ENCODE results near the gene ZRANB1. TPM values are rescaled to one million over a fixed set of nuclear protein-coding genes. Genes with fewer than 3 reads are reported as not detected.

ZRANB1 gene
- total RNA-seq, 4 donors from 2014 or later, result 10.7 to 18.8 (median 15.5) TPM

DNA sequence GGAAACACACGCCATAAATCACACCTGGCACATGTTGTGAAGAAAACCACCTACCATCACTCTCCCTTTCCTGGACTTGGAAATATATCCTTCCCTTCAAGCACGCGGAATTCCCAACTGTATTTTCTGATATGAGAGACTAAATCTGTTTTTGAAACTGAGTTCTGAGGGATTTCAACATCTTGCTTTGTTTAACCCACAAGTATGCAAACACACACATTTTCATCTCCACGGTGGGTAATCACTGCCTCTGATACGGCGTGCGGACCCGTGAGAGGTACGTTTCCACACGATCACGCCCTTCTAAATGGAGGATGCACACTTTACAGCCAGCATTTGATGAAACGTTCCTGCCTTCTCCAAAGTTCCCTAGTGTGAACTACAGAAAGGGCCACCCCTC is 83.4 kb downstream of the ZRANB1 start:
- DNase-seq, result no peak
- Histone ChIP-seq H3K4me3 (no peak overlapping the region), H3K4me1 (peaks cover 0 to 27% (median 0%) of the 10 kb centered on the region in 4 donors), H3K27me3 (no peaks in the 10 kb centered on the region), H3K9me3 (no peaks in the 10 kb centered on the region), H3K27ac (no peak overlapping the region), H3K36me3 (peaks cover 0 to 18% (median 0%) of the 10 kb centered on the region in 3 donors)
- TF ChIP-seq, protein P1, sequence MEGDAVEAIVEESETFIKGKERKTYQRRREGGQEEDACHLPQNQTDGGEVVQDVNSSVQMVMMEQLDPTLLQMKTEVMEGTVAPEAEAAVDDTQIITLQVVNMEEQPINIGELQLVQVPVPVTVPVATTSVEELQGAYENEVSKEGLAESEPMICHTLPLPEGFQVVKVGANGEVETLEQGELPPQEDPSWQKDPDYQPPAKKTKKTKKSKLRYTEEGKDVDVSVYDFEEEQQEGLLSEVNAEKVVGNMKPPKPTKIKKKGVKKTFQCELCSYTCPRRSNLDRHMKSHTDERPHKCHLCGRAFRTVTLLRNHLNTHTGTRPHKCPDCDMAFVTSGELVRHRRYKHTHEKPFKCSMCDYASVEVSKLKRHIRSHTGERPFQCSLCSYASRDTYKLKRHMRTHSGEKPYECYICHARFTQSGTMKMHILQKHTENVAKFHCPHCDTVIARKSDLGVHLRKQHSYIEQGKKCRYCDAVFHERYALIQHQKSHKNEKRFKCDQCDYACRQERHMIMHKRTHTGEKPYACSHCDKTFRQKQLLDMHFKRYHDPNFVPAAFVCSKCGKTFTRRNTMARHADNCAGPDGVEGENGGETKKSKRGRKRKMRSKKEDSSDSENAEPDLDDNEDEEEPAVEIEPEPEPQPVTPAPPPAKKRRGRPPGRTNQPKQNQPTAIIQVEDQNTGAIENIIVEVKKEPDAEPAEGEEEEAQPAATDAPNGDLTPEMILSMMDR (IDR thresholded peaks at IDR 0.05), result no peak
- TF ChIP-seq POLR2A (IDR thresholded peaks at IDR 0.05), result no peak

GRCh38 chr10:125026036-125026931 is 84.4 kb downstream of the ZRANB1 start:
- H3K27me3 ChIP-seq, result no peaks in the 10 kb centered on the region
- no peak for DNase-seq
- H3K4me1 ChIP-seq, result peaks cover 0 to 27% (median 0%) of the 10 kb centered on the region in 4 donors
- no peak overlapping the region for H3K4me3 ChIP-seq
- no peaks in the 10 kb centered on the region for H3K9me3 ChIP-seq
- H3K27ac ChIP-seq, result no peak overlapping the region
- TF ChIP-seq, protein P1 (IDR thresholded peaks at IDR 0.05), result no peak
- no peak for TF ChIP-seq POLR2A (IDR thresholded peaks at IDR 0.05)
- peaks cover 0 to 14% (median 0%) of the 10 kb centered on the region in 3 donors for H3K36me3 ChIP-seq

- Histone ChIP-seq H3K36me3 (peaks cover 0 to 14% (median 0%) of the 10 kb centered on the region in 3 donors), H3K4me3 (no peak overlapping the region), H3K27ac (no peak overlapping the region), H3K9me3 (no peaks in the 10 kb centered on the region), H3K27me3 (no peaks in the 10 kb centered on the region), H3K4me1 (peaks cover 0 to 27% (median 0%) of the 10 kb centered on the region in 4 donors)
- DNase-seq, result no peak
- TF ChIP-seq, protein P1 (IDR thresholded peaks at IDR 0.05), result no peak
- TF ChIP-seq POLR2A (IDR thresholded peaks at IDR 0.05), result no peak
Measured at GRCh38 chr10:125026974-125027735, 85.2 kb downstream of the ZRANB1 start.

DNA sequence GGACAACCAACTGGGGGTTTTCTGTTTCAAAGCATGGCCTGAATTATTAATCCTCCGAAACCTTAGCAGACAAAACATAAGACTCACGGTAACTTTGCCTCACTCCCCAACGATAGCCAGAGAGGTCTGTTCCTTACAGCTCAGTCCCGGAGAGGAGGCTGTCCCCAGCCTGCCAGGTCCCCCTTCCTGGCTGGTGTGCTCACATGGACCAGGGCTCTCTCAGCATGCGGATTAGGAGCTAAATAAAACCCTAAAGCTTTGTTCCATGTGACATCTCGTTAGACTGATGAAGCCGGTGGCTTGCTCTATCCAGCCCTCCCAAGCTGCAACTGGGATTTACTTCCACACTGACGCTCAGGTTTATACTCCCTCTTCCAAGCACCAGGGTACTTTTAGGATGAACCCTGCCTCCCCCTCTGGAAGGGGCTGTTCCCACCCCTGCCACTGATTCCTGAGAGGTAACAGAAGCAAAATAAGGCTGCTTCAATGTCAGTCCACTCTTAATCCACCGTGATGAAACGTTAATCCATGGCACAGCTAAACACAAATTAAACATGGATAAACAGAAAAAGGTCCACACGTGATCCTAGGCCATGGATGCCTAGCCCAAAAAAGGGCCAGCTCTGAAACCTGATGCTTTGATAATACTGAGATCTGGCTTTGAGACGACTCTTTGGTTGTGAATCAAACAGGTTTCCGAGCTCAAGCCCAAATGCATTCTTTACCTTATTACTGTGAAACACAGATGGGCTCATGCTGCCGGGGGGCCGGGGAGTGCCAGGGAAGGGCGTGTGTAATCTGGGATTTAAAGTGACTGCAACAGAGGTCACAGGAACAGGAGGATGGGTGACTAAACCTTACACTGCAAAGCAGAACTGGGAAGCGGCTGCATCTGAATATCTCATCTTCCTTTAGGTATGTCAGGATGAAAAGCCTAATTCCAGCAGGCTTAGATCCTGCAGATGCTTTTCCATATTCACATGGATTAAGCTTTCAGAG is 86.2 kb downstream of the ZRANB1 start:
- Histone ChIP-seq H3K27me3 (no peaks in the 10 kb centered on the region), H3K4me1 (peaks cover 0 to 25% (median 0%) of the 10 kb centered on the region in 4 donors), H3K36me3 (peaks cover 0 to 20% (median 0%) of the 10 kb centered on the region in 3 donors), H3K27ac (no peak overlapping the region), H3K9me3 (no peaks in the 10 kb centered on the region), H3K4me3 (no peak overlapping the region)
- TF ChIP-seq, protein P1 (IDR thresholded peaks at IDR 0.05), result no peak
- no peak for TF ChIP-seq POLR2A (IDR thresholded peaks at IDR 0.05)
- no peak for DNase-seq
